GM18870 (cell line): ENCODE results near the gene INF2.
"Not testable (repeated sequence)": the region's sequence is repeated elsewhere in the genome, so short reads cannot be mapped to it uniquely, and the experiment has no call there.

Experiments used
- ATAC-seq: cut with Tn5 transposase; IDR thresholded peaks from one replicate; pipeline ENCODE4 v1.9.1; 2021; ENCODE audit warnings: moderate library complexity; ENCODE audit not compliant: unreplicated experiment

The INF2 gene

DNA sequence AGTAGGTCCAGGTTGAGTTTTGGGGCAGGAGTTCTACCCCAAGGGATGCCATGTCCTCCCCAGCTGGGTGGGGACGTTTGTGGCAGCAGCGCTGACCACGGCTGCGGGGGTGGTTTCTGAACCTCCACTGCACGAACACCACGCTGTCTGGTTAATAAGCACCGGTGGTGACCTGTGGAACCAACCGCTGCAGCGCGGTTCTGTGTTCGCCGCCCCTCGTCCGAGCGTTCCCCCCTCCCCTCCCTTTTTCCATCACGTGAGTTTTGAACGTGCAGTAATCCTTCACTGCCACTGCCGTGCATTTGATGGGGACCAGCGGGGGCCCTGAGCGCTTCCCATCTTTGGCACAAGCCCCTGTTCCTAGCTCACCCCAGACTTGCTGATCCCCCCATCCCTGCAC is 28.2 kb downstream of the INF2 start:
- no peak for ATAC-seq

DNA sequence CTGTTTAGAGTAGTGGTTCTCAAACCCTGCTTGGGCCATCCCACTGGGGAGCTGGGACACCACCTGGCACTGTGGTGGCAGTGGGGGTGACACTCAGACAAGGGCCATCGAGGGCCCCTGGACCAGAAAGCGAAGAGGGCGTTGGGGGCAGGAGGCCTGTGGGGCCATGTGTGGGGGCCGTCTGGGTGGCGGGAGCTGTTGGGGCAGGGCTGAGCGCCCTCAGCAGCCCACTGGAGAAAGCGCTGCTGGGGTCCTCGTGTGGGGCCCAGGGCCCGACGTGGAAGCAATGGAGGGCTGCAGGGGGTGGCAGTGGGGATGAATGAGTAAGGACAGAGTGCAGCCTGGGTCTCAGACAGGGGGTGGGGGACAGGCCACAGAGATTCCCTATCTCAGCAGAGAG is 28.7 kb downstream of the INF2 start:
- ATAC-seq = no peak

DNA sequence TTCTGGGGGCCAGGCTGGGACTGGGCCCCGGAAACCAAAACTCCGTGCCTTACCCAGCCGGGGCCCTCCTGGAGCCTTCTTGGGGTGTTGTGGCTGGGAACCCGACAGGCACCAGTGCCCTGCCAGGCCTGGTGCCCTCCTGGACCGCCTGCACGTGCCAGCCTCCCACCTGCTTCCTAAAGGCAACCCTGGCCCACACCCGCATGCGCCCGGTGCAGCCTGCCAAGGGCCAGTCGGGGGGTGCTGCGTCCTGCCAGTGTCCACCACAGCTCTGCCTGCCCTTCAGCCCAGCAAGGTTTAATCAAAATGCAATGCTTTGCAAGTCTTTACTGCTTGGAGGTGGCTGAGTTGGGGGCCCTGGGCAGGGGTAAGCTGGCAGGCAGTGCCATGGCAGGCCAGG is 29.5 kb downstream of the INF2 start:
- ATAC-seq = no peak

DNA sequence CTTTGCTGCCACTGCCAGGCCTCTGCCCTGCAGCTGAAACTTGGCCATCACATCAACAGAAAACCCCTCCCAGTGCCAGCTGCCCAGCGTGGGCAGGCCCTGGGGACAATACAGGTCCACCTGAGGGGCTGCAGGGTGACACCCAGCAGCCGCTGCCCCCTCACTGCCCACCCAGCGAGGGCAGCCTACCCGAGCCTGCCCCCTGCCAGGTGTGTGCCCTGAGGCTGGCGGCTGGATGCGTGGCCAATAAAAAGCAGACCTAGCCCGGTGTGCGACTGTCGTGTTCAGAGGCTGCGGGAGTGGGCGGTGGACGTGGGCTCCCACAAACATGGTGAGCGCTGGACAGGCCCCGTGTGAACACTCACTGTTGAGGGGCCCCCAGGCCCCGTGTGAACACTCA is 29.9 kb downstream of the INF2 start:
- no peak for ATAC-seq

DNA sequence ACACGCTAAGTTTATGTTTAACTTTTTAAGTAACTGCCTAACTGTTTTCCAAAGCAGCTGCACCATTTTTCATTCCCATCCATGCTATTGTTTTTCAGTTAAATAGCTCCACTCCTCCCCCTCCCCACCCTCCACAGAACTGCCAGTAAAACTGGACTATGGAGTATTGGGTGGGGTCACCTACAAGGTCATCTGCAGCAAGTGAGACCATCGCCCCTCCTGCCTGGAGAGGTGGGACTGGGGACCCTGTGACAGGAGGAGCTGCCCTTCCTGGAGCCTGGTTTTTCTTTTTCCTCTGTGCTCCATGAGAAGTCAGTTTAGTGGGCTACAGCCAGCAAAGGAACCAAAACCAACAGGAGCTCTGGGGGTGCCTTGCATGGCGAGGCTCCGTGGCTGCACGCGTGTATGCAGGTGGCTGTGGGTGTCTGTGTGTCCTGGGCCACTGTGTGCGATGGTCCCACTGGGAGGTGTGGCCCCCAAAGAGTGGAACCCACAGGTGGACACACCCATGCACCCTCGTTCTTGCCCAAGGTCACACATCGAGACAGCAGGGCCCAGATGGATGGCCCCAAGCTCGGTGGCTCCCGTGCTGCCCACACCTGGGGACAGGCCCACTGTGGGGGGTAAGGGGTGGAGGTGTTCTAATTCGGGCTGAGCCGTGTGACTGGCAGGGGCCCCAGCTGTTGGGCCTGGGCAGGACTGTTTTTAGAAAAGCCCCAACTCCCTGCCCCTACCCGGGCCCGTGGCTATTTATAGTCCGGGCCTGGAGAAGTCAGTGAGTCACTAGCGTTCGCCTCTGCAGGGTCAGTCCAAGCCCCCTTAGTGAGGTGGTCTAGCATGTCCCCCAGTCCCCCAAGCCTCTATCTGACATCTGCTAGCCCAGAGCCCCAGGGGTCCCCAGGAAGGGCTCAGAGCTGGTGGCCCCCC is 32.4 kb downstream of the INF2 start:
- ATAC-seq = no peak

DNA sequence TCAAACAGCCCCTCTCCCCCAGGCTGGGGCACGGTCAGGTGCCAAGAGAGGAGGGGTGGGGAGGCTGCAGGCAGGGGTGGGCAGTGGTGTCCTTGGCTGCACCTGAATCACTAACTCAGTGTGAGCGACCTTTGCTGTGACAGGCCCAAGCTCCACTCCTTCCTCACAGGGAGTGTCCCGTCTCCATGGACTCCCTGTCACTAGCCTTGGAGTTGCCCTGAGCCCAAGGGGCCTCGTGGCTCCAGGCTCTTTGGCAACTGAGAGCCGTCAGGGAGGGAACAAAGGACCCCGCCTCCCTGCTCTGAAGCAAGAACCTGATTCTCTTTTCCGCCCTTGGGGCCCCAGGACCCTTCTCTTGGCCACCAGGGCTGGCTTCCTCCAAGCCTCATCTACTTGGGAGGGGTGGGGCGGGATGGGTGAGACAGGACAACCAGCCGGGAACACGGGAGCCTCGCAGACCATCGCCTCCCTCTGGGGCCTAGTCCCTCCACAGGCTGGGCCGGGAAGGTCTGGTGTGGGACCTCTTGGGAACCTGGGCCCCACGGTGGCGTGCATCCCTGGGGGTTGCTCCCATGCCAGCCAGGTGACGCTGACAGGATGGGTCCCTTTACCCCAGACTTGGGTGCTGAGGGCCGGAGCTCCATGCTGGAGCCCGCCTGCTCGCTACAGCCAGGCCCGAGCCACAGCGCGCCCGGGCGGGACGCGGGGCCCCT is 33.7 kb downstream of the INF2 start:
- no peak for ATAC-seq

DNA sequence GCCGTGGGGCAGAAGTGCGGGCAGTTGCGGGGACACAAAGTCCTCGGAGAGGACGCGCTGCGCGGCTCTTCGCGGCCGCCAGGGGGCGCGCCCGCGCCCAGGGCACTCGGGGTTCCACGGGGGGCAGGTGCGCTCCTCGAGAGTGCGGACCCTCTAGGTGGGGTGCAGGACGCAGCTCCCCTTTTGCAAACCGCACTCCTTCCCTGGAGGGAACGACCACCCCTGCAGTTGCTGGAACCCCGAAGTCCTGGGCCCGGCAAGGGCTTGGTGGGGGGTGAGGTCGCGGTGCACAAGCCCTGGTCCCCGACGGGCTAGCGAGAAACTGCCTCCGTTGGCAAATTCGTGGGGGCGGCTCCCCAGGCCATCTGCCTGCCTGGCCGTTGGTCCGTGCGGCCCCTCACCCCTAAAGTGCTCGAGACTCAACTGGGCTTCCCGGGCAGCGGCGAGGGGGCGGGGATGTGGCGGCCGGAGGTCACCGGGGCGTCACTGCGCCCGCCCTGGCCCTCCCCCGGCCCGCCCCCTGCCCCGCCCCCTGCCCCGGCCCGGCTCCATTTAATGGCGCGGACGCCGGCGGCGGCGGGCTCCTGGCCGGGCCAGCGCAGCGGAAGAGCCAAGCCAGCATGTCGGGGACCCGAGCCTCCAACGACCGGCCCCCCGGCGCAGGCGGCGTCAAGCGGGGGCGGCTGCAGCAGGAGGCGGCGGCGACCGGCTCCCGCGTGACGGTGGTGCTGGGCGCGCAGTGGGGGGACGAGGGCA is 34.4 kb downstream of the INF2 start, which contains the start of gene ADSS1:
ADSS1 (plus strand) TSS at position 579 of the 756 bp plus-strand sequence; CDS start at position 621, 42 bp downstream.
- no peak for ATAC-seq

DNA sequence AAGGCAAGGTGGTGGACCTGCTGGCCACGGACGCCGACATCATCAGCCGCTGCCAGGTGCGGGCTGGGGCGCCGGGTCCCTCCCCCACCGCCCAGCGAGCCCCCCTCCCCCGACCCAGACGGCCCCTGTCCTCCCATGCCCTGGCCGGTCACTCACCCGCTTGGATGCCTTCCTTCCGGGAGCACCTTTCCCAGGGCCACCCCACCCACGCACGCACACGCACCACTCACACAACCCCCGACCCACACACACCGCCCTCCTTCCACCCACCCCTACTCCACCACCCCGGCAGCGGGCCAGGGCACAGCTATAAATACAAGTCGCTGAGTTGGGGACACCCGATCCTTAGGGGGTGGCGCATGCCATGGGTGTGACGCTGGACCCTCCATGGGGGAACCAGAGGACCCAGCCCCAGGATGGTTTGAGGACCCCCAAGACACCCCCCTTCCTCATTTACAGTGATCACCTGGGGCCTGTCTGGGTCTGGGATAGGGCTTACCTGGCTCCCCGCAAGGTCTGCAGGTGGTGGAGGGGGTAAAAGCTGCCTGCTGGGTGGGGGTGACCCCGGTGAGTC is 35.1 kb downstream of the INF2 start:
- no peak for ATAC-seq

DNA sequence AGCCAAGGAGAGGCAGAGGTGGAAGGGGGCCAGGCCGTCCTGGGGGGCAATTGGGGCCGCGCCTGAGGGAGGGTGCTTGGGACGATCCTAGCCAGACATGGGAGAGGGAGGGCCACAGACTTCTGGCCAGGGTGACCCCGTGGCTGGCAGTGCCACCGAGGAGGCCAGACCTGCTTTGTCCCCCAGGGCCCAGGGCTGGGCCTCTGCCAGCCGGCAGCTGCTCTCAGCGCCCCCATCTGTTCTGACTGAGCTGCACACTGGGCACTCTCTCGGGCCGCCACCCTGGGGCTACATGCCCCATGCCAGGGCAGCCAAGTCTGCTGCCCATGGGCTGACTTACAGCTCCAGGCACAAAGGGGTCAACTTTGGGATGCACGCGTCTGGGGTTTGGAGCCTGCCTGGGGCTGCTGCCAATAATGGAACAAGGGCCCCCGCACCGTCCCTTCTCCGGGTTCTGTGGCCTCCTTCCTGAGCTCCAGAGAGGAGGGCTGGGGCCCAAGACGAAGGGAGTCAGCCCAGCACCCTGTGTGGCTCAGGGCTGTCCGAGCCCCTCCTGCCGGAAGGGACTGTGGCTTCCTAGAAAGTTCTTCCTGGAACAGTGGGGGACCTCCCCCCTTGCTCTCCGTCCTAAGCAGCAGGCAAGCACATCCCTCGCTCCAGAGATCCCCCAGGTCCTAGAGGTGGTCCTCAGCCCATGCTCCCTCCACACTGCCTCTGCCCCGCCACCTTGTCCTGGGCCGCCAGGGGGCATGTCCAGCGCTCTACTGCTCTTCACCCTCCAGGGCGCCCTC is 35.8 kb downstream of the INF2 start:
- no peak for ATAC-seq

DNA sequence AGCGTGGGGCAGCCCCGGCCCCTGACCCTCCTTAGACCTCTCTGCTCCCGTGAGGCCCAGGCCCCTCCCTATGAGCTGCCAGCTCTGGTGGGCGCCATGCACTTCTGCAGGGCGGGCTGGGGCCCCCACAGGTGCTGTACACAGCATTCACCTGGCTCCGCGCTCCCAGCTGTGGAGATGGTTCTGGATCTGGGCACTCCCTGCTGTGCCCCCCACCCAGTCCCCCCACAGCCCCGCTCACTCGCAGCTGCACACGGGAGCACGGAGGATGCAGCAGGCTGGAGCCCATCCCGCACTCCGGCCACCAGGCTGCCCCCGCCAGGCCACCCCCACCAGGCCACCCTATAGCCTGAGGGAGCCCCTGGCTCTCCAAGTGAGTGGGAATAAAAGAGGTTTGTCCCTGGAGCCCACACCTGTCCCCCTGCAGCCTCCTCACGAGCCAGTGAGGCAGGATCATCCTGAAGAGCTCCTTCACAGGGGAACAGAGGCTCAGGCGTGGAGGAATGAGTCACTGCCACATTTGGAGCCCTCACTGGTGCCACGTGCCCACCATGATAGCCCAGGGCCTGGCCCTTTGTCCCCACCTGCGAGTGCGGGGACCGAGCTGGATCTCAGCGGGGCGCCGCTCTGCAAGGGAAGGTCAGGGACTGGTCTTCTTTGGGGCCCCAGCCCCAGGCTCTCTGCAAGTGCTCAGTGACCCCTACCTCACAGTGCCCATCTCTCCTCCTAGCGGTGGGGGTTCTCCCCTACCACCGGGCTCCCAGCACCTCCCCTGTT is 36.5 kb downstream of the INF2 start:
- ATAC-seq = no peak

DNA sequence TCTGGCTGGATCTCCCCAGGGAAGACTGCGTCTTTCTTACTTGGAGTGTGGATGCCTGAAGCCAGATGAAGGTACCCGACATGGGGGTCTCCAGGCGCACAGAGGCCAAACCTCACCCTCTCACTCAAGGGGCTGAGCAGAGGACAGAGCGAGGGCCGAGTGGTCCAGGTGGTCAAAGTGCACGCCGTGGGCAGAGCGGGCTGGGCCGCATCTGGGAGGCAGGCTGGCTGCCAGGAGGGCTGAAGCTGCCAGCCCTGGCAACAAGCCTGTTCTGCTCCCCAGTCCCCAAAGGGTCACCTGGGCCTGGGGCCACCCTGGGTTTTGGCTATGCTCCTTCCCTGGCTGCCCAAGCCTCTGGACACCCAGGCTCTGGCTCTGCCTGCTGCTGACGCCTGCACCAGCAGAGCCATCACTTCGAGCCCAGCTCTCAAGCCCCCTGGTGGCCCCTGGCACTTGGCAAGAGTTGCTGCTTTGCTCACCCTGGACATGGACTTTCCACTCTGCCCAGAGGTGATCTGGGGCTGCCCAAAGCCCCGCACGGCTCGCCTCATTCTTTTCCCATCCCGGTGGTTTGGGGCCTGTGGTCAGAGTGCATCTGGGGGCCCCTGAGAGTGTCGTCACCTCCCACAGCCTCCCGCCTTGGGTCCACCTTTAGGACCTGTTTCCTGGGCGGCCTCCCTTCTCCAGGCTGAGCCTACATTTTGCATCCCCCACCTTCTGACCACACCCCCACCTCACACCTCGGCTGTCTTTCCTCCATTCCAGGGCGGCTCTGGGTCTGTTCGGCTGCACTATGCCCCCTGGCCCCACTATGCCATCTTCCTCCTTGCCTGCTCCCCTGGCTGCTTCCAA is 37.4 kb downstream of the INF2 start:
- ATAC-seq = no peak

DNA sequence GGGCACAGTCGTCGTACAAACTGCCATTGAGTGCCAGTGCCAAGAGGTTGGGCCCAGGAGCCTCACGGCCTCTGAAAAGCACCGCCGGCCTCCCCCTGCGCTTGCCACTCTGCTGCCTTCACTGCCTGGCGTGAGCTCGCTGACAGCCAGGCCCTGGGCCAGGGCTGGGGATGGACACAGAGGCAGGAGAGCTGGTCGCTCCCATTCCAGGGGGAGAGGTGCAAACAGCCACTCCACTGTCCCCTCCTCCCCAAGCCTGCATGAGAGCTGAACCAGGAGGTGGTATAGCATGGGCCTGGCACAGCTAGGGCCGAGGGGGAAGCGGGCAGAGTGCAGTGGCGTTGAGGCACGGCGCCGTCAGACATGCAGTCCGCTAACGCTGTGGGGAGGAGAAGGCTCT is 39.2 kb downstream of the INF2 start:
- no peak for ATAC-seq

DNA sequence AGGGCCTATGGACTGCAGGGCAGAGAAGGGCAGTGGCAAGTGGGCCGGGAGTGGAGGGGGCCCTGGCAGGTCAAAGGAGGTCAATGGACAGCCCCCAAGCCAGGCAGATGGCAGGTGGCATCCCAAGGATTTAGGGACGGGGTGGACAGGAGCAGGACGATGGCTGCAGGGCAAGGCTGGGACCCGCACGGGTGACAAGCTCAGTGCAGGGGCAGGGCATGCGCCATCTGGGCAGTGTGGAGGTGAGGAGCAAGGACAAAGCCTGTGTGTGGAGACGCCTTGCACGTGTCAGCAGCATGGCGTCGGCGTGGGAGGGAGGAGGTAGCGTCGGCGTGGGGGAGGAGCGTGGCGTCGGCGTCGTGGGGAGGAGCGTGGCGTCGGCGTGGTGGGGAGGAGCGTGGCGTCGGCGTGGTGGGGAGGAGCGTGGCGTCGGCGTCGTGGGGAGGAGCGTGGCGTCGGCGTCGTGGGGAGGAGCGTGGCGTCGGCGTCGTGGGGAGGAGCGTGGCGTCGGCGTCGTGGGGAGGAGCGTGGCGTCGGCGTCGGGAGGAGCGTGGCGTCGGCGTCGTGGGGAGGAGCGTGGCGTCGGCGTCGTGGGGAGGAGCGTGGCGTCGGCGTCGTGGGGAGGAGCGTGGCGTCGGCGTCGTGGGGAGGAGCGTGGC is 39.9 kb downstream of the INF2 start:
- not testable (repeated sequence) for ATAC-seq

DNA sequence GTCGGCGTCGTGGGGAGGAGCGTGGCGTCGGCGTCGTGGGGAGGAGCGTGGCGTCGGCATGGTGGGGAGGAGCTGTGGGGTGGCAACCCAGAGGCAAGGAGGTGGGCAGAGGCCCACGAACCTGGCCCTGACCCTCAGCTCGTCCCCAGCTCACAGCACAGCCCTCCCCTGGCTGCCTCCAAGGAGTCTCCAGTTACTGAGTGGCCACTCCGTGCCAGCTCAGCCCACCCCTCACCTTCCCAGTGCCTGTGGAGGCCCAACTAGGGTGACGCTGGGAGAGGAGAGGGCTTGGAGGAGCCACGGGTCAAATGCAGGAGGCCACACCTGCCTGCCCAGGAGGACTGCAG is 40.4 kb downstream of the INF2 start:
- no peak for ATAC-seq

DNA sequence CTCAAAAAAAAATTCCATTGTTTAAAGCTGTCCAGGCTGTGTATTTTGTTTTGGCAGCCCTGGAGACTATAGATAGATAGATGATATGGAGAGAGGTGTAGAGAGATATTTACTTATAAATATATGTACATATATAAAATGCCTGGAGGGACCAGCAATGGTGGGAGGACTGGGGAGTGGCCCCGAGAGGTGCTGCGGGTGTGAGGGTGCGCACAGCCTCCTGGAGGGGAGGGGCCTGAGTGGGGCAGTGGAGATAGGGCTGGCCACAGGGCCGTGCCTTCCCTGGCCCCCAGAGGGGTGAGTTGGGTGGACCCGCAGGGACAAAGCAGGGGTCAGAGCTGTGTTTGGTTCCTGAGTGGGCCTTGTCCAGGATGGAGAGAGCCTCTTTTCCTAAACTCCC is 41.1 kb downstream of the INF2 start:
- ATAC-seq = no peak

DNA sequence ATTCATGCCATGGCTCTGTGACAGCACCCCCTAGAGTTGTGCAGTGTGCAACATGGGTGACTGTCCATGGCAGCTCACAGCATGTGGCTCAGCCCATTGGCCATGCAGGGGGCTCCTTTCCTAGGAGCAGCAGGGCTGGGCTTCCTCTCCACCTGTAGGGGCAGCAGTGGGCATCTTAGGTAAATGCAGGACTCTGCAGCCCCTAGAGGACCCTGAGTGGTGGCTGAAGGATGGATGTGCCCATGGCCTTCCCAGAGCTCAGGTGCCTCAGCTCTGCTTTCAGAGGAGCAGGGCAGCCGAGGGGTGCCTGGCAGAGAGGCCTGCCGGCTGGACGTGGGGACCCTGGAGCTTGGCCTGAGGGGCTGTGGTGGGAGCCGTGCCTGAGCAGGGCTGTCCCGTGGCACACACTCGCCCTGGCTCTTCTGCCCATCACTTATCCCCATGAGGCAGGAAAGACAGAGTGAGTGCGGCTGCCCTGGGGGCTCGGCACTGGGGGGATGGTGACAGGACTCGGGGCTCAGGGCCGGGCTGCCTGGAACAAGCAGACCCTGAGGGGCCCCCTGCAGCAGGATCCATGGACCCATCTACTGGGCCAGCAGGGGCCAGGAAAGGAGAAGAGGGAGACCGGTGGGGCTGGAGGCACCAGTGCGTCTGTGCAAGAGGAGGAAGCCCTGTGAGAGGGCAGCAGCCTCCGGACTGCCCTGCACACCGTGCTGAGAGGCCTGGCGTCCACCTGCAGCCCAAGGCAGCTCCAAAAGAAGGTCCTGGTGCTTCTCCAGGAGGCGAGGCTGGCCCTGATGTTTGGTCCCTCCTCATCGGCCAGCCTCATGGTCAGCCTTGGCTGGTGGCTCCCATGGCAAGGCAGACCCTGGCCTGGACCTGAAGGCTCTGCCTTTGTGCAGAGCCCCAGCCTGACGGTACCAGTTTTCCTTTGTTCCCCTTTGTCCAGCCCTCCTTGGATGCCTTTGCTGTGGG is 42.2 kb downstream of the INF2 start:
- no peak for ATAC-seq

DNA sequence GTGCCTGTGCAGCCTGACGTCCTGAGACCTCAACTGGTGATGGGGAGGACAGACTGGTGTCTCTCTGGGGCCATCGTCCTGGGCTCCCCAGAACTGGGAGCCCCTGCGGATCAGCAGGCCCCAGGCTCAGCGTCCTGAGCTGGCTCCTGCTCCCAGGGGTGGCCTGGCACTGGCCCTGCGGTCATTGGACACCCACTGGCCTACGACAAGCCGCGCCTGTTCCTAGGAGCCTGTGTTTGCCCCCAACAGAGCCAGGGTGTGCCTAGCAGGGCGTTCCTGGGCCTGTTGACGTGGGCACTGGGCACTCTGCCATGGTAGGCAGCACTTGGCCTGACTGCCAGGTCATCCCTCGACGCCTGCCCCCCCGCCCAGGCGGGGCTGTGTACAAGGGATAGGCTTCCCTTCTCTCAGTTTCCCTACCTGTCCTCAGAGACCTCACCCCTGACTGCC is 43.0 kb downstream of the INF2 start:
- no peak for ATAC-seq
